TTC549 (cell line): ENCODE data around the gene MAMDC4.
"Not testable (repeated sequence)": the region's sequence is repeated elsewhere in the genome, so short reads cannot be mapped to it uniquely, and the experiment has no call there.

Experiments
- FAIRE-seq: peaks from 2 replicates; lab custom pipeline; 2012; peaks lifted over from hg19 to GRCh38; lab: Jason Lieb, UNC

MAMDC4 gene

DNA sequence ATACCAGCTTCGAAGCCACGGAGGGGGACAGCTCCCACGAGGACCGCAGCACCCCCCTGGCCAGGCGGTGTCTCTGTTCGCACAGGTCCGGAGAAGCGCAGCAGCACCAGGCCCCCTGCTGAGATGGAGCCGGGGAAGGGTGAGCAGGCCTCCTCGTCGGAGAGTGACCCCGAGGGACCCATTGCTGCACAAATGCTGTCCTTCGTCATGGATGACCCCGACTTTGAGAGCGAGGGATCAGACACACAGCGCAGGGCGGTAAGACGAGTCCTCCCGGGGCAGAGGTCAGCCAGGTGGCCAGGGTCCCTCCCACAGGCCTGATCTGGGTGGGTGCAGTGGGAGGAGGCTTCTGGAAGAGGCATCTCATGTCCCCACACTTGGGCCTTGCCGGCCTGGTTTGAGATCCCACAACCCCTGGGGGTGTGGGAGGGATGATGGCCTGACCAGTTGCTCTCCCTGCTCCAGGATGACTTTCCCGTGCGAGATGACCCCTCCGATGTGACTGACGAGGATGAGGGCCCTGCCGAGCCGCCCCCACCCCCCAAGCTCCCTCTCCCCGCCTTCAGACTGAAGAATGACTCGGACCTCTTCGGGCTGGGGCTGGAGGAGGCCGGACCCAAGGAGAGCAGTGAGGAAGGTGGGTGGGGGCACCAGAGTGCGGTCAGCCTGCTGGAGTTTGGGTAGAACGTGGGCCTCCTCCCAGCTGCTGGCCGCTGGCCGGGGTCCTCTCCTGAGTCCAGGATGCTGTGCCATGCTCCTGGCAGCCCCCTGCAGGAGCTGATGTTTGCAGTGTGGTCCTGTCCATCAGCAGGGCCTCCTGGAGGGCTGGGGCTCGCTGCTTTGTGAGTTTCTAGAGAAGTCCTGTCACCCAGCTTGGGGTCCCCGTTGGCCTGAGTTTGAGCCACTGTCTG, 12.7 kb upstream of the MAMDC4 start:
- no peak for FAIRE-seq

DNA sequence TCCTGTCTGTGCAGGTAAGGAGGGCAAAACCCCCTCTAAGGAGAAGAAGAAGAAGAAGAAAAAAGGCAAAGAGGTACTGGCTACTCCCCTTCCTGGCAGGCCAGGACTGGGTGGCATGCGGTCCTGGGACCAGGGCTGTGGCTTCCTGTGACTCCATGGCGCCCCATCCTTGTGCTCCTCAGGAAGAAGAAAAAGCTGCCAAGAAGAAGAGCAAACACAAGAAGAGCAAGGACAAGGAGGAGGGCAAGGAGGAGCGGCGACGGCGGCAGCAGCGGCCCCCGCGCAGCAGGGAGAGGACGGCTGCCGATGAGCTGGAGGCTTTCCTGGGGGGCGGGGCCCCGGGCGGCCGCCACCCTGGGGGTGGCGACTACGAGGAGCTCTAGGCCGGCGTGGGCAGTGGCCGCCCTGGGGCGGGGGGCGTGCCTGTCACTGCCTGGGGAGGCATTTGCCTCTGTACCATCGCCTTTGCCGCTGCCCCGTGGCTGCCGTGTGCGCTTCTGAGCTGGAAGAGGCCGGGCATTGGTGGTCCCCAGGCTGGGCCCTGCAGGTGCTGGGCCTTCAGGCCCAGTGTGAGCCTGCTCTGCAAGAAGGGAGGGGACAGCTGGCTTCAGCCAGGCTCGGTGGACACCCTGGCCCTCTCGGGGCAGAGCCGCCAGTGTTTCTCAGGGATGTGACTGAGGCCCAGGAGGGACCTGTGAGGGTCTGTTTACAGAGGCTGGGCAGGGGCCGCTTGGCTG, 11.8 kb upstream of the MAMDC4 start:
- no peak for FAIRE-seq

DNA sequence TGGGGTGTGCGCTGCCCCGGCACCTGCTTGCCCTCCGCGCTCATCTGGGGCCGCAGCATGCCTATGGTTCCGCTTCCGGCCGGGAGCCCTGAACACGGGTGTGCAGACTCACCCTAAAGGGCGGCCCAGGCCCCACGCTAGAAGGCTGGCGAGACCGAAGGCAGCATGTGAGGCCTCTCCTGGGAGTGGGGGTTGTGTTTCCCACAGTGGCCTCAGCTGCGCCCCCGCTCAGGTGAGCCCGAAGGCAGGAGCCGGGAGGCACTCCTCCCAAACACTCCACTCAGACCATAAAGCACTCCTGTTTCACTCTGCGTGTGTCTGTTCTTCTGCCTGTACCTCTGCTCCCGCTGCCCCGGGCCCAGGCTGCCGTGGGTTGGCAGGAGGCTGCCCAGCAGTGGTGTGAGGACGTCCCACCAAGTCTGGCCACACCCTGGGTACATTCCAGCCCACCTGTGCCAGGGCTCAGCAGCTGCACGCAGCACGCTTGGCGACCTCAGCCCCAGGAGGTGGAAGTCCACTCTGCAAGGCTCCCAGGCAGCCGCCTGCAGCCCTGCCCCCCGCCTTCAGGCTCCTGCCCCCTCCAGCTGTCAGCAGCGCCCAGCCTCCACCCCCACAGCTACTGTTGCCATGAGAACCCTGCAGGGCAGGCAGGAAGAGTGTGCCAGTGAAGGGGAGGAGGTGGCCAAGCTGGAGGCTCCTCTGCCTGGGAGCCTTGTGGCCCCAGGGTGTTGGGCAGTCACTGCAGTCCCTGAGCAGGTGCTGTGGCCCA, 11.1 kb upstream of the MAMDC4 start:
- no peak for FAIRE-seq

DNA sequence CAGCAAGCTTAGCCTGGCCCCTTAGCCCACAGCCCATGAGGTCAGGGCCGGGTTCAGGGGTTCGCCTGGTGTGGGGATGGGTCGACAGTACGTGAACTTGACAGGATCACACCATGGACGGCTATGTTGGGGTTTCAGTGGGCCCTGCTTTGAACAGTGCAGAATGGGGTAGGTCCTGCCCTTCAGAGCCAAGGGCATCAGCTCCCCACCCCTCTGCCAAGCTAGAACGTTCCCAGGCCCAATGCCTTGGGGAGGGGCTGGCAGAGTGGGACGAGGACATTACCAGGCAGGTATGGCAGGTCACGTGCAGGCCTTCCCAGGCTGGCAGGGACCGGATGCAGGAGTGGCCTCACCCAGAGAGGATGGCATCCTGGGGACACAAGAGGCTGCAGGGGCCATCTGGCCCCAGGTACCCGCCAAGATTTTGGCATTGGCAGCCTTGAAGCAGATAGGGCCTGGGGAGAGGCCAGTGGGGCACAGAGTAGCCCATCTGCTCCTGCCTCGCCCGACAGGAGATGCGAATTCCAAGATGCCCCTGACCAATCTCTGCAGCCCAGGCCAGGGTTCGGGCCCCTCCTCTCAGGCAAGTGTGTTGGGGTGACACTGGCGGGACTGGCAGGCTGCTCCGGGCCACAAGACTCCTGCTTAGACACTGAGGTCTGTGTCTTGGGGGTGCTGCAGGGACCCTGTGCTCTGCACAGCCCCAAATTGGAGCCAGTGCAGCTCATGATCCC, 10.3 kb upstream of the MAMDC4 start:
- not testable (repeated sequence) for FAIRE-seq

DNA sequence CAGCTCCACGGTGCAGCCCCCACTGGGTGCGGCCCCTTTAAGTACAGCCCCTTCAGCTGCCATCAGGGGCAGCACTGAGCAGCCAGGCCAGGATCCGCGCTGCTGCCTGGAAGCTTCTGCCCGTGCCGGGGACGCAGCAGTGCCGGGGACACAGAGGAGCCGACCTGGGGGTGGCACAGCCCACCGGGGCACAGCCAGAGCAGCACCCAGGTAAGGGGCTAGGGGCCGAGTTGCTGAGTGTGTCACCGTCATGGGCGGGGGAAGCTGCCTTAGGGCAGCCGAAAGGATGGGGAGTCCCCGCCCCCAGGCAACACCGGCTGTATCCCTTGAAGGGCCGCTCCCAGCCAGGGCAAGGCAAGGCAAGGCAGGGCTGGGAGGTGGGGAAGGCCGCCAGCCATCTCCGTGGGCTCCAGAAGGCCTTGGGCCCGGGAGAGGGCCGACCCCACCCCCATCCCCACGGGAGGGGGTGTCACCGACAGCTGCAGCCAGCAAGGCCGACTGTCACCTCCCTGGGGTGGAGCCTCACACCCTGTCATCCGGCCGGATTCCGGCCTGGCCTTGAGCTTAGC, 9.7 kb upstream of the MAMDC4 start, which contains the start of gene AJM1:
TSS of gene AJM1 (plus strand) at position 99 of the 569 bp plus-strand sequence. CDS start 1,937 bp downstream, outside the sequence.
- FAIRE-seq = not testable (repeated sequence)

DNA sequence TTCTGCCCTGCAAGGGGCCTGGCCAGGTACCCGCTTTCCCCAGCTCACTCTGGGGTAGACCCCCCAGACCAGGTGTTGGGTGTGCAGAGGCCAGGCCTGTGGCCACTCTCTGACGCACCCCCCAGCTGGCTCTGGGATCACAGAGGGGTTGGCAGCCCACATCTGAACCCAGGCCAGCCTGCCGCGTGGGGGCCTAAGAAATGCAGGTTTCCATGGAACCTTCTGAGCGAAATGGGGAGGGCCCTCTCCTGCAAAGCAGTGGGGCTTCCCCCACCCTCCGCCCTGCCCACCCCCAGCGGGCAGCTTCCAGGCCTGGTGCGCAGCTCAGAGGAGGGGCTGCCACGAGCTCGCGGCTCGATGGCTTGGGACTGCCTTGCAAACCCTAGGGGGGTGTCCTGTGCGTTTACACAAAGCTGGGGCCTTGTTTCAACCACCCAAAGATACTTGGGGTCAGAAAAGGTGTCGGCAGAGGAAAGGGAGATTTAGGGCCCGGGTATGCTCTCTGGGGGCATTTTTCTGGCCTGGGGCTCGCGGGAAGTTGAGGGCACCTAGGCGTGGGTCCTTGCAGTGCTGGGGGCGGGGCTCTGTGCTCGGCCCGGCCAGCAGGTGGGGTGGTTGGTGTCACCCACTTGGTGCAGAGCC, 8.9 kb upstream of the MAMDC4 start:
- FAIRE-seq = not testable (repeated sequence)

DNA sequence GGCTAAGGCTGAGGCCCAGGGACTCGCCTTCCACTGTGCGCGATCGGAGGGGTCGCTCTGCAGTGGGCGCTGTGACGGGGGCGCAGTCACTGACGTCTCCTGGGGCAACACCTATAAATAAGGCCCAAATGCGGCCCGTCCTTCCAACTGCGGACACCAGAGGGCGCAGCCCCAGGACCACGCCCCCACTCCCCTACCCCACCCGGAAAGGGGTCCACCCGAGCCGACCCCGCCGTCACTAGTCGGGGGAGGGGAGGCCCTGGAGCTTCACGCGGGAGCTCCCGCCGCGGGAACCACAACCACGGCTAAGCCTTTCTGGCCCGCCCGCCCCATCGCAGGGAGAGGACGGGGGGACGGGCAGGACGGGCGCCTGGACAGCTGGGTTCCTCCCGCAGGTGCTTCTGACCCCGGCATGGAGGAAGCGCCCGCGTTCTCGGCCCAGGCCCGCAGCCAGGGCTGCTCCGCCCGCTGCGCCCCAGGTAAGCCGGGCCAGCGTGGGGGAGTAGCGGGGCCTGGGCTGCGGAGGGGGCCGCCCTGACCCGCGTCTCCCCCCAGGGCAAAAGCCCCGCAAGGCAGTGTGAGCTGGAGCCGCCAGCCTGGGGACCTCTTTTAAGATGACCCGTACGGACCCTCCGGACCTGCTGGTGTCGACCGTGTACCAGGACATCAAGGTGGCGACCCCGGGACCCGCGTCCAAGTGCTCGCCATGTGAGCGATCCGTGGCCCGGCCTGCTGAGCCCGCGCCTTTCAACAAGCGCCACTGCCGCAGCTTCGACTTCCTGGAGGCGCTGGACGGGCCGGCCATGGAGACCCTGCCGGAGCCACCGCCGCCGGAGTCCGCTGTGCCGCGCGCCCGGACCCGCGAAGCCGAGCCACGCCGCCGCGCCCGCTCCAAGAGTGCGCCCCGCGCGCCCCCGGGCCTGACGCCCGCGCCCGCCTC, 8.1 kb upstream of the MAMDC4 start:
- not testable (repeated sequence) for FAIRE-seq

DNA sequence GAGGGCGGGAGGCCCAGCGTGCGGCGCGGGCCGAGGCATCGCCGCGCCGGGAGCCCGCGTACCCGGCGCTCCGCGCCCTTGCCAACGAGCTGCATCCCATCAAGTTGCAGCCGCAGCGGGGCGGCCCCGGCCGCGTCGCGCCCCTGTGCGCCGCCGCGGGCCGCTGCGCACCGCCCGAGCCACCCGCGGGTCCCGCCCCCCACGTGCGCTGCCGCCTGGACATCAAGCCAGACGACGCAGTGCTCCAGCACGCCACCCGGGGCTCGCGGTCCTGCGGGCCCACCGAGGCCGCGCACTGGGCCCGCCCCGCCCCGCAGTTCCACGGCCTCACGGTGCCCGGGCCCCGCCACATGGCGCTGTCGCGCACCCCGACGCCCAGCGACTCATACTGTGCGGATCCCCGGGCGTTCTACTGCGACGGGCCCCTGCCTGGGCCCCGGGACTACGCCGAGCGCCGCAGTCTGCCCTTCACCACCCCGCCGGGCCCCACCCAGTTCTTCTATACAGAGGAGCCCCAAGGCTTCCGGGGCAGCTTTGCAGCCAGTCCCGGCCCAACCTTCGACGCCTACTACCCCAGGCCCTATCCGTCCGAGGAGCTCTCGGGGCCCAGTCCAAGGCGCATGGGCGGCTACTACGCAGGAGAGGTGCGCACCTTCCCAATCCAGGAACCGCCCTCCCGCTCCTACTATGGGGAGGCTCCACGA, 7.2 kb upstream of the MAMDC4 start:
- no peak for FAIRE-seq

DNA sequence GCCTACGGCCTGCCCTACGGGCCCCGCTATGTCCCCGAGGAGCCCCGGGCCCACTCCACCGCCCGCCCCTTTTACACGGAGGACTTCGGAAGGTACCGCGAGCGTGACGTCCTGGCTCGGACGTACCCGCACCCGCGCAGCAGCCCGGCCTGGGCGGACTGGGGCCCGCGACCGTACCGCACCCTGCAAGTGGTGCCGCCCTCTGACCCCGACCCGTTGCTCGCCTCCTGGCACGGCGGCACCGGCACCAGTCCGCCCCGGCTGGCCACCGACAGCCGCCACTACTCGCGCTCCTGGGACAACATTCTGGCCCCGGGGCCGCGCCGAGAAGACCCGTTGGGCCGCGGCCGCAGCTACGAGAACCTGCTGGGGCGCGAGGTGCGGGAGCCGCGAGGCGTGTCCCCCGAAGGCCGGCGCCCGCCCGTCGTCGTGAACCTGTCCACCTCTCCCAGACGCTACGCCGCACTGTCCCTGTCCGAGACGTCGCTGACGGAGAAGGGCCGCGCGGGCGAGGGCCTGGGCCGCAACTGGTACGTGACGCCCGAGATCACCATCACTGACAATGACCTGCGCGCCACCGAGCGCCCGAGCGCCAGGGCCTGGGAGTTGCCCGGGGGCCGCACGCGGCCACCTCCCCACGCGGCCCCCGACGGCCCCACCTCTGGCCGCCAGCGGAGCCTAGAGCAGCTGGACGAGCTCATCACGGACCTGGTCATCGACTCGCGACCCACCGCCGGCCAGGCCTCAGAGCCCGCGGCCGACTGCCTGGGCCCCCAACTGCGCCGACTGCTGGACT, 6.5 kb upstream of the MAMDC4 start:
- no peak for FAIRE-seq

- FAIRE-seq = no peak
Observed at GRCh38 chr9:136846376-136847087, 5.6 kb upstream of the MAMDC4 start.

DNA sequence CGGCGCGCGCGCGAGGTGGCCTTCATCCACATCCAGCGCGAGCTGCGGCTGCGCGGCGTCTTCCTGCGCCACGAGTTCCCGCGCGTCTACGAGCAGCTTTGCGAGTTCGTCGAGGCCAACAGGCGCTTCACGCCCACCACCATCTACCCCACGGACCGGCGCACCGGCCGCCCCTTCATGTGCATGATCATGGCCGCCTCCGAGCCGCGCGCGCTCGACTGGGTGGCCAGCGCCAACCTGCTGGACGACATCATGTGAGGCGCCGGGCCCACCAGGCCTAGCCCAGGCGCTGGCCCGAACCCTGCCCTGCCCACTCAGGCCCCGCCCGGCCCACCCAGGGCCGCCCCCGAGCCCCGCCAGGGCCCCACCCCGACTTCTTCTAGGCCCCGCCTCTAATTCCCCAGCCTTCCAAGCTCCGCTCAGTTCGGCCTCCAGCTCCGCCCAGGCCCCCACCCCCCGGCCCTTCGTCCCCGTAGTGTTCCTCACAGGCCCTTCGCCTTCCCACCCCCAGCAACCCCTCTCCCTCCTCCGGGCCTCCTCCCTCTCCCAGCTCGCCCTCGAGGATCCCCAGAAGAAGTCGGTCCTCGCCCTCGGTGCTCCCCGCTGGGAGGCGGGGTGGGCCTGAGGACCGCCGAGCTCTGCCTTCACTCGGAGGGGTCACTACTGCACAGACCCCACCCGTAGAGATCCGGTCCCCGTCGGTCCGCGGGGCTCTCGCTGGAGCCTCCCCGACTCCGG, 4.9 kb upstream of the MAMDC4 start:
- no peak for FAIRE-seq

DNA sequence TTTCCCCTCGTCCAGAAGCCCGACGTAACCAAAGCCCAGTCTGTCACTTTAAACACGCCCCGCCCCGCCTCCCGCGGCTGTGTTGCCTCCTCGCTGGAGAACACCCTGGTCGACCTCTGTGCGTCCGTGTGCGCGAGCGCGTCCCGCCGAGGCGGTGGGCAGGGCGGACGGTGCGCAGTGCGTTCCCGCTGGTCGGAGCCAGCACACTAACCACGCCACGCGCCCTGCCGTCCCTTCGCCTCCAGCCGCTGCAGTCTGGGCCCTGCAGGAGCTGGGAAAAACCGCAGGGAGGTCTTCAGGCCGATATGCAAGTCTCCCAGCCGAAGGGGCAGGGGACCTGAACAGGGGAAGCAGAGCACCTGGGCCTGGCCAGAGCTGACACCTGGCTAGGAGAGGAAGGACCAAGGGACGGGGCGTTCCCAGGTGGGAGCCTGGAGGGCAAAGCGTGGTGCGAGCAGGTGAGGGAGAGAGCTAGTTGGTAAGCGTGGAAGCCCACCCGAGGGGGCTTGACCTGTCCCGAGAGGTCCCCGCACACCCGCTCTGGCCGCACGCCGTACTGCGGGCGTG, 4.2 kb upstream of the MAMDC4 start:
- no peak for FAIRE-seq

DNA sequence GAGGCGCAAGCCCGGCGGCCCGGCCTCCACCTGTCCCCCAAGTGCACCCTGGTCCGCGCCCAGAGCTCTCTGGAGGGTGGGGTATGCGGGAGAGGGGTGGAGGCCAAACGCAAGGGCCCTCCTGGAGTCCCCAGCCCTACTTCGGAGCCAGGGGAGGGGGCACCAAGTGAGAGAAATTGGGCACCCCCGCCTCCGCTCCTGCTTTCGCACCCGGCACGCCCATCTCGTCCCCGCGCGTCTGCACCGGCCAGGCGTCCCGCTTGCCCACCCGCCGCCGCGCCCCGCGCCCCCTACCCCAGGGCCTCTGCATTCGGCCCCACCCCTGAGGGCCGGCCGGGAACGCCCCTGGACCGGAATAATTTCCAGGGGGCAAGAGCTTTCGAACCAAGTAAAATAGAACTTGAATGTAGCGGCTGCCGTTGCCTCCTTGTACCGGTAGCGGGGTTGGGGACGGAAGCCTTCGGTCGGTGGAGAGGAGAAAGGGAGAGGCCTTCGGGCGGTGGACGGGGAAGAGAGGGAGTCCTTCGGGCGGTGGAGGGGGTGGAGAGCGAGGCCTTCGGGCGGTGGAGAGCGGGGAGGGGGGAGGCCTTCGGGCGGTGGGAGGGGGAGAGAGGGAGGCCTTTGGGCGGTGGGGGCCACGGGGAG, 3.6 kb upstream of the MAMDC4 start:
- FAIRE-seq = no peak

- peak; percentile 95 for FAIRE-seq
Observed at GRCh38 chr9:136849038-136849959, 2.8 kb upstream of the MAMDC4 start, which contains the start of gene PHPT1. PHPT1 (plus strand) TSS chr9:136849409; CDS start chr9:136849431, 22 bp downstream.
